AG09319 (cell line): ENCODE data around the gene CEND1.

Source experiments
- DNase-seq: peaks from one replicate; pipeline ENCODE4 v3.0.0-alpha.2; 2010; ENCODE audit warnings: low read depth; ENCODE audit errors: extremely low read depth
- CTCF ChIP-seq: IDR thresholded peaks from 2 replicates; pipeline ENCODE4 v1.5.1; 2011; ENCODE audit warnings: low read depth, mild to moderate bottlenecking, inconsistent platforms, low read length, moderate library complexity

CEND1 gene

GRCh38 chr11:809287-810039, 19.6 kb upstream of the CEND1 start, which contains the start of gene RPLP2:
Gene RPLP2, plus strand, starts transcription at chr11:809967. Its CDS starts 268 bp downstream, at chr11:810235.
- peak; percentile 94 for DNase-seq
- no peak for TF ChIP-seq CTCF

- TF ChIP-seq CTCF = no peak
- DNase-seq = no peak
Measured at GRCh38 chr11:808427-809286, 18.8 kb upstream of the CEND1 start.

- no peak for DNase-seq
- no peak for TF ChIP-seq CTCF
Measured at GRCh38 chr11:804599-804964, 14.7 kb upstream of the CEND1 start.

GRCh38 chr11:803770-804598, 14.1 kb upstream of the CEND1 start:
- DNase-seq = no peak

GRCh38 chr11:803467-803742, 13.5 kb upstream of the CEND1 start:
- no peak for TF ChIP-seq CTCF
- no peak for DNase-seq

More at GRCh38 chr11:803770-804598, 14.1 kb upstream of the CEND1 start:
- TF ChIP-seq CTCF = no peak

GRCh38 chr11:802693-803466, 13.0 kb upstream of the CEND1 start:
- DNase-seq = no peak
- TF ChIP-seq CTCF = no peak
